Calu3 (cell line): ENCODE data around the gene CRTC2. TPM values are rescaled to one million over a fixed set of nuclear protein-coding genes. Genes with fewer than 3 reads are reported as not detected.
A peak's percentile ranks its signal among the peaks of the same experiment; 100 is the strongest.

Experiments
- BruUV-seq: library from RNA; stranded (reverse); fragments of 400-500 nt; replicated peaks from 2 replicates; lab custom pipeline; 2021; lab: Mats Ljungman, UMichigan
- CTCF ChIA-PET: fragments of 300-600 bp; sonication (Branson Sonifier 250); formaldehyde crosslinking; loops from one replicate; lab custom pipeline; 2022; ENCODE audit warnings: antibody characterized with exemption; lab: Charles Lee
- DNase-seq: peaks from one replicate; pipeline ENCODE4 v3.0.0; 2022
- H3K27ac Mint-ChIP-seq: one replicate; pipeline ENCODE4 v1.8.0; 2022; ENCODE audit warnings: mixed read lengths; ENCODE audit not compliant: unreplicated experiment
- H3K27me3 Mint-ChIP-seq: one replicate; pipeline ENCODE4 v1.8.0; 2022; ENCODE audit warnings: mixed read lengths; ENCODE audit not compliant: unreplicated experiment
- H3K36me3 Mint-ChIP-seq: one replicate; pipeline ENCODE4 v1.8.0; 2022; ENCODE audit warnings: mild to moderate bottlenecking, moderate library complexity, mixed read lengths; ENCODE audit not compliant: insufficient read depth, unreplicated experiment
- H3K4me1 Mint-ChIP-seq: one replicate; pipeline ENCODE4 v1.8.0; 2022; ENCODE audit warnings: mild to moderate bottlenecking, low read depth, mixed read lengths; ENCODE audit not compliant: unreplicated experiment
- H3K4me3 Mint-ChIP-seq: one replicate; pipeline ENCODE4 v1.8.0; 2022; ENCODE audit warnings: mild to moderate bottlenecking, low read depth, moderate library complexity, mixed read lengths; ENCODE audit not compliant: unreplicated experiment
- H3K9me3 Mint-ChIP-seq: one replicate; pipeline ENCODE4 v1.8.0; 2022; ENCODE audit warnings: low read depth, mixed read lengths; ENCODE audit not compliant: unreplicated experiment
- CTCF ChIP-seq: fragments of 200-600 bp; IDR thresholded peaks from one replicate; pipeline ENCODE4 v1.8.0; 2022; ENCODE audit warnings: antibody characterized with exemption; ENCODE audit not compliant: unreplicated experiment
- intact Hi-C: fragments of 100-400 bp; cut with micrococcal nuclease; formaldehyde crosslinking; loops from one replicate; pipeline ENCODE4 v1.10.0; 2022; ENCODE audit not compliant: unreplicated experiment
- total RNA-seq: library from RNA; stranded (reverse); gene quantifications from 2 replicates; pipeline ENCODE4 v1.2.3, GENCODE V29; 2022

CRTC2 gene
- total RNA-seq, 1 experiment from 2014 or later = 52.1 TPM

- CTCF ChIA-PET = interaction anchor here (0.5 to 3.1 kb wide), 15 partner anchors 10 to 355 kb away, joined by 3 to 27 read pairs (median 4); partner anchors contain the start of genes CHTOP, CRTC2, DENND4B and JTB
- Mint-ChIP-seq H3K4me3 (peak within 1 kb of the TSS; percentile 90), H3K27me3 (no peaks in the 10 kb centered on the region), H3K36me3 (peaks cover 58% of the 10 kb centered on the region), H3K9me3 (no peaks in the 10 kb centered on the region), H3K27ac (peak within 1 kb of the TSS; percentile 95), H3K4me1 (peaks cover 37% of the 10 kb centered on the region)
- BruUV-seq = no TSS peak
- peak; percentile 92 for DNase-seq
- no peak for TF ChIP-seq CTCF
- intact Hi-C loops = no loop called here
Observed at GRCh38 chr1:153967107-153967999, 8.9 kb upstream of the CRTC2 start, which contains the start of gene CREB3L4. Gene CREB3L4, plus strand, starts transcription at chr1:153967902. Its CDS starts 624 bp downstream, at chr1:153968526.

- peak; percentile 73 for DNase-seq
Observed at GRCh38 chr1:153963850-153964331, 5.5 kb upstream of the CRTC2 start.

GRCh38 chr1:153963030-153963849, 4.8 kb upstream of the CRTC2 start, which contains the start of gene SLC39A1:
Gene SLC39A1, minus strand, starts transcription at chr1:153963537. Its CDS starts 822 bp downstream, at chr1:153962715.
- TF ChIP-seq CTCF = no peak
- intact Hi-C loops = no loop called here
- DNase-seq = peak; percentile 99
- no peaks in the 10 kb centered on the region for H3K27me3 Mint-ChIP-seq
- TSS peak; percentile 37 for BruUV-seq
- peak within 1 kb of the TSS; percentile 79 for H3K27ac Mint-ChIP-seq
- peak within 1 kb of the TSS; percentile 79 for H3K4me3 Mint-ChIP-seq
- H3K36me3 Mint-ChIP-seq = peaks cover 75% of the 10 kb centered on the region
- H3K9me3 Mint-ChIP-seq = no peaks in the 10 kb centered on the region
- H3K4me1 Mint-ChIP-seq = peaks cover 48% of the 10 kb centered on the region
- CTCF ChIA-PET = interaction anchor here (0.6 to 2.3 kb wide), 10 partner anchors 10 to 329 kb away, joined by 3 to 9 read pairs (median 4); partner anchors contain the start of genes CHTOP, DENND4B, GATAD2B and JTB

More at GRCh38 chr1:153963850-153964331, 5.5 kb upstream of the CRTC2 start:
- peak overlapping the region; percentile 79 for H3K27ac Mint-ChIP-seq
- peaks cover 70% of the 10 kb centered on the region for H3K36me3 Mint-ChIP-seq
- peak overlapping the region; percentile 79 for H3K4me3 Mint-ChIP-seq
- H3K9me3 Mint-ChIP-seq = no peaks in the 10 kb centered on the region
- no peak for TF ChIP-seq CTCF
- CTCF ChIA-PET = interaction anchor here (0.6 to 2.3 kb wide), 8 partner anchors 10 to 1447 kb away, joined by 3 to 9 read pairs (median 5); partner anchors contain the start of genes DENND4B, GATAD2B, JTB and RAB13
- no TSS peak for BruUV-seq
- no peaks in the 10 kb centered on the region for H3K27me3 Mint-ChIP-seq
- intact Hi-C loops = no loop called here
- peaks cover 47% of the 10 kb centered on the region for H3K4me1 Mint-ChIP-seq
